ENCODE results near the gene KCNN3. TPM values are rescaled to one million over a fixed set of nuclear protein-coding genes. Genes with fewer than 3 reads are reported as not detected.
A peak's percentile ranks its signal among the peaks of the same experiment; 100 is the strongest.

Gene KCNN3
- total and polyA plus RNA-seq, 2 of the 8 experiments (the other 6 are each of a cell fraction or from before 2014, with no cell fraction given): 2.8 to 3.7 TPM

DNA sequence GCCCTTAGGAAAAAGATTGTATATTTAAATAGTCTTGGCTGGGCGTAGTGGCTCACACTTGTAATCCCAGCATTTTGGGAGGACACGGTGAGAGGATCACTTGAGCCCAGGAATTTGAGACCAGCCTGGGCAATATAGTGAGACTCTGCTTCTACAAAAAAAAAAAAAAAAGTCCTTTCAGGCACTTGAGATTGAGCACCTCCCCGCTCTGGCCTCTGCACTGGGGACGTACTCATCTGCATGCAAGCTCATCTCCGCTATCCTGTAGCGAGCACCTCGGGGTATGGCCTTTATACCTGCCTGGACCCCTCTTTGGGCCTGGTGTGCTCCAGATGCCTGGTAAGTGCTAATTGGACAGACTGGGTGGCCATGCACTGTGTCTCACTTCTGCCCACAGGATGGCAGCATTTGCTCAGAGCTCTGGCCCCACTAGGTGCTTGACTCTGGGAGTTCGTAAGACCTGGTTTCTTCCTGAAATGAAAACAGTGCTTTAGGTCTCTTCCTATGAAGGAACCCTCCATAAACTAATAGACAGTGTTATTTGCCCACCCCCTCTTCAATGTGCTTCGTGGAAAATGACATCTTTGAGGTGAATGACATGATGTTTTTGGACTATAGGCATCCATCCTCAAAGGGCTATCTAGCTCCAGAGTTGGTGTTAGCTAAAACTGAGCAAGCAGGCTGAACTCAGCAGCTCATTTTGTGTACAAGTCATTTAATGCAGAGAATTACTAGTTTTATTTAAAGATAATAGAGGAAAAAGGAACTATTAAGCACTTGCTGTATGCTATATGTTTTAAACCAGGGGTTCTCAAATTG lies 200.4 kb downstream of the KCNN3 start (continued):
- TF ChIP-seq HDAC2 (IDR thresholded peaks at IDR 0.05; ENCODE audit: borderline replicate concordance in 1 of 2, low read depth in 2 of 2, low read length in 2 of 2) (no peak), SP2 (IDR thresholded peaks at IDR 0.05; ENCODE audit: low read length) (no peak), PHF8 (conservative IDR thresholded peaks at IDR 0.05; ENCODE audit: low read depth, low read length) (no peak), RNF2 (IDR thresholded peaks at IDR 0.05; ENCODE audit: borderline replicate concordance, low read depth, low read length, missing control alignments, poor library complexity, severe bottlenecking) (no peak), TBP (IDR thresholded peaks at IDR 0.05; ENCODE audit: low read depth, low read length) (no peak), ZNF274 (IDR thresholded peaks at IDR 0.05; ENCODE audit: borderline replicate concordance, extremely low read depth, low read length) (no peak), RAD21 (IDR thresholded peaks at IDR 0.05 in 1 of 2, conservative IDR thresholded peaks at IDR 0.05 in 1 of 2; ENCODE audit: low read depth in 2 of 2, low read length in 2 of 2) (peak; percentile 99), RBBP5 (IDR thresholded peaks at IDR 0.05; ENCODE audit: borderline replicate concordance, low read depth, low read length) (no peak), CTCF (IDR thresholded peaks at IDR 0.05; ENCODE audit: control extremely low read depth in 1 of 3, insufficient read depth in 1 of 3, low read depth in 1 of 3, low read length in 3 of 3) (peak; percentile 88 to 96 (median 95)), CTBP2 (IDR thresholded peaks at IDR 0.05; ENCODE audit: borderline replicate concordance, insufficient read depth, insufficient read length, low read length) (no peak)
- TF ChIP-seq, protein P1, sequence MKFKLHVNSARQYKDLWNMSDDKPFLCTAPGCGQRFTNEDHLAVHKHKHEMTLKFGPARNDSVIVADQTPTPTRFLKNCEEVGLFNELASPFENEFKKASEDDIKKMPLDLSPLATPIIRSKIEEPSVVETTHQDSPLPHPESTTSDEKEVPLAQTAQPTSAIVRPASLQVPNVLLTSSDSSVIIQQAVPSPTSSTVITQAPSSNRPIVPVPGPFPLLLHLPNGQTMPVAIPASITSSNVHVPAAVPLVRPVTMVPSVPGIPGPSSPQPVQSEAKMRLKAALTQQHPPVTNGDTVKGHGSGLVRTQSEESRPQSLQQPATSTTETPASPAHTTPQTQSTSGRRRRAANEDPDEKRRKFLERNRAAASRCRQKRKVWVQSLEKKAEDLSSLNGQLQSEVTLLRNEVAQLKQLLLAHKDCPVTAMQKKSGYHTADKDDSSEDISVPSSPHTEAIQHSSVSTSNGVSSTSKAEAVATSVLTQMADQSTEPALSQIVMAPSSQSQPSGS (IDR thresholded peaks at IDR 0.05; ENCODE audit: low read length): no peak
- TF ChIP-seq, protein P2, sequence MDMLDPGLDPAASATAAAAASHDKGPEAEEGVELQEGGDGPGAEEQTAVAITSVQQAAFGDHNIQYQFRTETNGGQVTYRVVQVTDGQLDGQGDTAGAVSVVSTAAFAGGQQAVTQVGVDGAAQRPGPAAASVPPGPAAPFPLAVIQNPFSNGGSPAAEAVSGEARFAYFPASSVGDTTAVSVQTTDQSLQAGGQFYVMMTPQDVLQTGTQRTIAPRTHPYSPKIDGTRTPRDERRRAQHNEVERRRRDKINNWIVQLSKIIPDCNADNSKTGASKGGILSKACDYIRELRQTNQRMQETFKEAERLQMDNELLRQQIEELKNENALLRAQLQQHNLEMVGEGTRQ (IDR thresholded peaks at IDR 0.05; ENCODE audit: low read length): no peak
